Measurements from ENCODE around the gene HOXB4. TPM values are rescaled to one million over a fixed set of nuclear protein-coding genes. Genes with fewer than 3 reads are reported as not detected.

HOXB4 gene
- total RNA-seq, result 6.6 and 6.9 TPM in 2 replicates

DNA sequence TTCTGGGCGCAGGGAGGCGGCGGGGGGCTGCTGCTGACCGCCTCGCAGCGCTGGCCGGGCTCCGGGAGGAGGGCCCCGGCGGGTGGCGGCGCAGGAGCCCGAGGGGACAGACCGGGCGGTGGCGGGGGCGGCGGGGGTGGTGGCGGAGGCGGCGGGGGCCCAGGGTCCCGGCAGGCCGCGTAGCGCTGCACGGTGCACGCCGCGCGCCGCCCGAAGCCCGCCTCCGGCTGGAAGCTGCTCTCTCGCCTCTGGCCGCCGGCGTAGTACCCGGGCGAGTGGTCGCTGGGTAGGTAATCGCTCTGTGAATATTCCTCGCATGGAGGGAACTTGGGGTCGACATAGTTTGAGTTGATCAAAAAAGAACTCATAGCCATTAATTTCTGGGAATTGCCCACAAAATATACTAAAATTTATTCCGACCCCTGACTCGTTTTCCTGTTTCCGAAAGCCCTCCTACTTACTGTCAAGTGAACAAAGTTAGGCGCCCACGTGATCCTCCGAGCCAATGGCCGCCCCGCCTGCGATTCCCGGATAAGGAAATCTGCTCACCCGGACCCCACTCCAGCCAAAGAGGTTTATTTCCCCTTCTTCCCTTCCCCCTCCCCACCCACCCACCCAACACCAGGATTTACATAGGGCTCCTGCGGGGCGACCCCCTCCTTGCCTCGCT is at the start of gene HOXB4:
HOXB4 (minus strand) TSS at position 405 of the 670 bp plus-strand sequence; CDS start at position 374, 31 bp downstream.
- intact Hi-C loops (cut with micrococcal nuclease), result loop anchor here (2.0 kb wide), 2 partner anchors 35 to 67 kb away; no protein-coding TSS in a partner anchor

DNA sequence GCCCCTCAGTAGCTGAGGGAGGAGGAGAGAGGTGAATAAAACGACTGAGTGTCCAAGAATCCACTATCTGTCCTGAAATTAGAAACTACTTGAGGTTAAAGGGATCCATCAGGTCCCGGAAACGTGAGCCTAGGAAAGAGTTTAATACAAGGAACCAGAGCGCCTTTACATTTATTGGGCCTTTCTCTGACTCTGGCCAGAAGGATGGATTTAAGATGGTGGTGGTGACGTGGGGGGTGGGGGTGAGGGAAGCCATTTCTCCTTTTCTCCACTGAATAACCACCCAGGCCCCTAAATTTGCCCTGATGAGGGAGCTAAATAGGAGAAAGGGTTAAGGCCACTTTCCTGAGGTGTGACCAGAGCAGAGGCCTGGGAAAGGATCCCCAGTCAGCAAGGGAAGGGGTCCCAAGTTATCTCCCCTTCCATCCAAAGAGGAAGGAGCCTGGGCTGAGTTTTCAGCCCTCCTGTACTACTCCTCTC is 49.0 kb upstream of the HOXB4 start:
- intact Hi-C loops (cut with micrococcal nuclease), result no loop called here

DNA sequence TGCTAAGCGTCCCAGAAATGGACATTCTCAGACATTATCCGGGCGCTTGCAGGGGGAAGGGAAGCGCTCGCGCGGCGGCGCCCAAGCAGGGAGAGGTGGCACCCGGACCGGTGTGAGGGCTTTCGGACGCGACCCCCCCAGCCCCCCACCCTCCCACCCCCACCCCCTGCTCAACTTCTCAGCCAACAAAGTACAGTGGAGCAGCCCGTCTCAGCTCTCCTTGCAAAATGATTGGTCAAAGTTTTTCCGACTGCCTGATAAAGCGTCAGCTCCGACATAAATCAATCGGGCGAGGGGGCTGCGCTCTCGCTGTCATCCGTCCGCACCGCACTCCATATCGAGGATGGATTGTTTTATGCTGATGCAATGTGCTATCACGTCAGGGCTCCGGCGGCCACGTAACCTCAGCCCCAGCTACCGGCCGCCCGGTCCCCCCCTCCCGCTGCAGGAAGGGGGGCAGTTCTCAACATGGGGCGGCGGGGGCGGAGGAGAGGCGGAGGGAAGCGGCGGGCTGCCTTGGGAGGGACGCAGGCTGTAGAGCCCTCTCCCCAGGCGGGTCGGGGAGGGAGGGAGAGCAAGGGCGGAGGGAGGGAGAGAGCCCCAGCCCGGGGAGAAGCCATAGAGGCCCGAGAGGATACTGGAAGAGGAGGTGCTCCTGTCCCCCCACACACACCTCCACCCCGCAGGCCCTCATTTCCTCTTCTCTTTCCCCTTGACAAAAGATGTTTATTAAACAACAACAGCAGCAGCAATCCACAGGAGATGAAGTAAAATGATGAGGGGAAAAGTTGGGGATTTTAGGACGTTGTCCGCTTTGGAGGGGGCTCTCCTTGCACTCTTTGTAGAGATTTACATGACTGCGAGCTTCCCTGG is 48.3 kb upstream of the HOXB4 start, which contains the start of gene HOXB9:
HOXB9 (minus strand) TSS at position 114 of the 873 bp plus-strand sequence; CDS start at position 25, 89 bp downstream.
- intact Hi-C loops (cut with micrococcal nuclease), result no loop called here

DNA sequence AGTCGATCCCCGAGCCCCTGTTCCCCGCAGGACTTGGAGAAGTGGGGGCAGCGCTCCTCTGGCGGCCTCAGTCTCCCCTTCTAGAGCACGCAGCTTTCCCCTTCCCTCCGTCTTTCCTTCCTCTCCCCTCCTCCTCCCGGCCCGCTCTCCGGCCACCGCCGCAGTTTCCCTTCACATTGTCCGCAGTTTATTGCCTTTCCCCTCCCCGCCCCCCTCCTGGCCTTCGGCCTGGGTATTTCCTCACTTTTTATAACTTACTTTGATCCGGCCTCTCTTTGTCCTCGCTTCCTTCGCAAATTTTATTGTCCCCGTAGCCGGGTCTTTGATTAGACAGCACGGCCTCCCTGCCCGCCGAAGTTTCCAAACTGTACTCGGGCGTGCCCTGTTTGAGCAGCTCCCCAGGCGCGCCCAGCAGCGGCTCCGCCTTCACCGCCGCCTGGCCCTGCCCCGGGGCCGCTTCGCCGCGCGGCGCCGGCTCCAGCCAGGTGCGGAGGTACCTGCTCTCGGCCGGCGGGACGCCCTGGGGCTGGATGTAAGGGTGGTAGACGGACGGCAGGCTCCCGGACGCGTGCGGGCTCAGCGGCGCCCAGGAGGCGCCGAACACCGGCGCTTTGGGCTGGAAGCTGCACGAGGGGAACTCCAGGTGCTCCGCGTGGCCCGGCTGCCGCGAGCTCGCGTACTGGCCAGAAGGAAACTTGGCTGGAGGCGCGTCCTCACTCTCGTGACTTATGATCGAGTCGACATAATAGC is 47.5 kb upstream of the HOXB4 start:
- intact Hi-C loops (cut with micrococcal nuclease), result no loop called here

DNA sequence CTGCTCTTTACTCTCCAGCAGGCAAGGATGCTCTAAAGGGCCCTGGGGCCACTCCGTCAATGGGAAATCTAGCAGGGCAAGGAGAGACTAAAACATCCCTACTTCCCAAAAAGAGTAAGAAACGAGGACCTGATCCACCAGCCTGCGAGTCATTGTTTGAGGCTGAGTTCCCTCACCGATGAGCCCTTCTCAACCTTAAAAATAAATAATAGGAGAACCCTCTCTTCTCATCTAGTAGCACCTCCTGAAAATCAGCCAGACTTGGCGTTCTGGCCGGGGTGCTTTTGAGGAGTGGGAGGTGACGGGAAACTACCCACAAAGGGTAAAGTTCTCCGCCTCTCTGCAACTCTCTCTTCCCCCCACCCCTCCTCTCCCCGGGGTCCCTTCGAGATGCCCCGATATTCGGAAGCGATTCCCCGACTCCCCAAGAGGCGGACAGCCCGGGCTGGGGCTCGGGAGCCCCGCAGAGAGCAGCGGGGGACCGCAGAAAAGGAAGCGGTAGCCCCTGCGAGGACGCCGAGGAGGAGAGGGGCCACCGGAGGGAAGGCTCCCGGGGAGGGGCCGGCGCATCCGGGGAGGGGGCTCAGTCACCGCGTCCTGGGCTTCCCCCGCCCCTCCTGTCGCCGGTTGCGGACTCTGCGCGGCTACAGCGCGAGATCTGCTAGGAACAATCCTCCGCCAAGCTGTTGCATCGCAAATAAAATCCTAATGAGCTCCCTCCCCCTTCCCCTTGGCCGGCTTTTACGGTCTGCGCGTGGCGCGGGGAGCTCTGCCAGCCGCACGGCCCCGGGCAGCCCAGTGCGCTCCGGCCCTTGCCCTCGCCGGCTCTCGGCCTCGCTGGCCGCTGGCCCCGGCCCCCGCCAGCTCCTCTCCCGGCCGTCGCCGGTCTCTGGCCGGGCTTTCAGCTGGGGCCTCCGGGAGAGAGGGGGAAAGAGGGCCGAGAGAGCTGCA is 46.7 kb upstream of the HOXB4 start:
- intact Hi-C loops (cut with micrococcal nuclease), result no loop called here

DNA sequence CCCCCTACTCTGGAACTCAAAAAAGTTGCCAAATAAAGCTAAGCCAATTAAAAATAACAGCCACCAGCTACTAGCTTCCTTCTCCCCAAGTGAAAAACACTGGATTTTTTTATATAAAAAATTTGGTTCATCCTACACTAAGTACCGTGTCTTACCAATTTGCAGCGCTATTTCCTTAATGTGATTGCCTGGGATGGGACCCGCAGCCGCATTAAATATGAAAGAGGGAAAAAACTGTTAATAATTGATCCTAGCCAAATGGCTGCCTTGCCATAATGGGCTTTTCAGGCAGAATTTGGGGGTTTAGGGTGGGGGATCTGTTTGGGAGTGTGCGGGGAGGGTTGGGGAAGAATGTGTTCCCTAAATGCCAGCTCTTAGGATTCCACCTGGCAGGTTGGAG is 46.0 kb upstream of the HOXB4 start:
- intact Hi-C loops (cut with micrococcal nuclease), result no loop called here

DNA sequence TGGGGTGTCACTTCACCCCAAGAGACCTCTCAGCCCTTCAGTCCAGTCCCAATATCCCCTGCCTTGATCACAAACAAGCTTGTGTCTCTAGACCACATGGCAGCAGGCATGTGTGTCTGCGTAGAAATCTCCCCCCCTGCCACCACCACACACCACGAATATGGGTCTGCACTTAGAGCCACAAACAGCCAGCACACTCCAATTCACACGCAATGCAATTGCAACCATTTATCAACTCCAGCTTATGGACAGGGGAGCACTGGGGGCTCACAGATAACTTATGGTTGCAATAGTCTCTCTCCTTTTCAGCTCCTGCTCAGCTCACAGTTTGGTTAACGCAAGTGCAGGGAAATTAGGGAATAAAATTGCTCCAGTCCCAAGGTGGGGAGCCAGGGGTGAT is 45.4 kb upstream of the HOXB4 start:
- intact Hi-C loops (cut with micrococcal nuclease), result no loop called here

DNA sequence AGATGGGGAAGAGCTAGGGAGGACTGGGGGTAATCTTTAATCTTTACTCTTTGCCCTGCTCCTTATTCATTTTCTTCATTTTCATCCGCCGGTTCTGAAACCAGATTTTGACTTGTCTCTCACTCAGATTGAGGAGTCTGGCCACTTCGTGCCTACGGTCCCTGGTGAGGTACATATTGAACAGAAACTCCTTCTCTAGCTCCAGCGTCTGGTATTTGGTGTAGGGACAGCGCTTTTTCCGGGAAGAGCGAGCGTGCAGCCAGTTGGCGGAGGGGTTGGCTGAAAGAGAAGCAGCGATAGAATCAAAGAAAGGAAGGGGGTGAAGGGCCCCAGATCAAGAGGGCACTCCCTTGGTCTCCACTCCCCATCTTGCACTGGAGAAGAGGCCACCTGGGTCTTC is 44.7 kb upstream of the HOXB4 start:
- intact Hi-C loops (cut with micrococcal nuclease), result no loop called here

DNA sequence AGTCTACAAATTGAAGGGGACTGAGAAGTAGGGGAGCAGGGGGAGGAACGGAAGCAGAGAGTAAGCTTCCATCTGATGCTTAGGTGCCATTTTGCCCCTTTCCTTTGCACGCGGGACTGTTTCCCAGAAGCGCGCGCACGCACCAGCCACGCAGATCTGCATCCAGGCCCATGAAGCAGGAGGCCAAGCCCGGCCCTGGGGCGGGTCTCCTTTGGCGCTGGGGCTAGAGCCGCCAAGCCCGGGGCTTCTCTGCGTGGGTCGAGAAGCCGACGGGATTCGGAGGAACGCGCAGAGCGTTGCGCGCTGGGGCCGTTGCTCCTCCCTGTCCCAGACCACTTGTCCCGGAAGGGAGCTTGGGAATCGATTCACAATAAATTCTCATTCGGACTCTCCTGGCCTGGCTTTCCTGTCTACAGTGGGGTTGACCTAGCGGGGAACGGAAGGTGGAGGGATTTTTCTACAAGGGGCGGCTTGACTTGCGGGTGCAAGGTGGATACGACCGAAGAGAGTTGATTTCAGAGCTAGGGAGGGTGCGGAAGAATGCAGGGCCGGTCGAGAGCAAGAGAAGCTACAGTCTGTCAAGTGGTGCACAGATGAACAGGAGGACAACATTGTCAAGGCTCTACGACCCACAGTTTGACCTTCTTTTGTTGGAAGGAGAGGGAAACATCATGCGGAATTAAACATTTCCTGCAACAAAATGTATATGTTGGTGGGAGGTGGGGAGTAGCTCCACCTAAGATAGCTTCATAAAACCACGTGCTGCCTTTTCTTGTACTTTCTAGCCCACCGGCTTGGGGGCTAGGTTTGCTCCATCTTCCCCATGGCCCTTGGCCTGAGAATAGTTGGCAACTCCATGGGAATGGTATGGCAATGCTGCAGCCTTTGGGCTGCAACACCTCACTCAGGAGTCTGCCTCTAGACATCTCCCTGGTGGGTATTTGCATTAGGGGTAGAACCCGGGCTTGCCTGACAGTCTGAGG is 43.6 kb upstream of the HOXB4 start:
- intact Hi-C loops (cut with micrococcal nuclease), result no loop called here

DNA sequence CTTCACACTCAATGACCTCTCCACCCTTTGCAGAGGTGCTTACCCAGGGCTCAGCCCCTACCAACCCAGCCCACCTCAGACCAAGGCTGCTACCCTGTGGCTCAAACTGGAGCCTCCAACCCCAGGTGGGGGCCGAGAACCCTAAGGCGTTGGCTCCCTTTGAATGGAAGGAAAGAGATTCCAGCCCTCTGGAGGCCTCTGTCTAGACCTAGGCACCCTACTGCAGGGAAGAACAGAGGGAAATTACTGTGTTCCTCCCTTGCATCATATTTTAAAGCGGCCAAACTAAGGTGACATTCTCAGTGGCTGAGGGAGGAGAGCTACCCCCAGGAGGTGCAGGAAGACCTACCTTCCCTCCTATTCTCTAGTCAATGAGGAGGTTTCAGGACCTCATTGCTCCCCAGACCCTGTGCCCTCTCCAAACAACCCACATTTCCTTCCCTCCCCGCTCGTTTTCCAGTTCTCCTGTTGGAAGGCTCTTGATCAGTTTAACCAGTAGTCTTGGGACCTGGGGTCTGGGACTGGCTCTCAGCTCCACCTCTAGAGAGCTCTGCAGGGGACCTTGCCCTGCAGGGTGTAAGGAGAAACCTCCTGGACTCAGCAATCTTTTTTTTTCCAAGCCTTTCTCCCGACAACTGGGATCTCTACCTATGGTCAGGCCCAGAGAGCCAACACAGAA is 42.5 kb upstream of the HOXB4 start:
- intact Hi-C loops (cut with micrococcal nuclease), result no loop called here

DNA sequence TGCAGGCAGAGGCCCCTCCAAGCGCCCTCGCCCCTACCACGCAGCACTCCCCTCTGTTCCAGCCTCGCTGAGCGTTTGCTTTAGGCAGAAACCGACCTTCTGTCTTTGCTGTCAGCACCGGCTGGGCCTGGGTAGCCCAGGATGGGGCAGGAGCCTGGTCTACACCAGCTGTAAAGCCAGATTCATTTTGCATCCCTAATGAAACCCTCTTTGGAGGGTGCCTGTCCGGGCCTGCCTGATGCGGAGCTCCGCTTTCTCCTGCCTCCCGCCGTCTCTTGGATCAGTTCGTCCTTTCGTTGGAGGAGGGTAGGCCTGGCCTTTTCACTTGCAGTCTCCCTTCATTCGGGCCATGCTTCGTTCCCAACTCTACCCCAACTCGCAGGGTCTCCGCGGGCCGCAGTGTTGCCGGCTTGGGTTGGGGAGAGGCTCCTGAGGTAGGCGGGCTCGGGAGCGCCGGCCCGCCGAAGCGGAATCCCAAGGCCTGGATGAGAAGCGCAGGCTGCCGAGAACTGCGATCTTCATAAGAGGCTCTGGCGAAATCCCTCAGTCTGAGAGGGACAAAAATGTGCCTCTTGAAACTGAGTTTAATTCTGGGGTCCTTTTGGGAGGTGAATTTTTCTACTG is 41.8 kb upstream of the HOXB4 start:
- intact Hi-C loops (cut with micrococcal nuclease), result loop anchor here (5.0 to 10.0 kb wide), 2 partner anchors 375 to 538 kb away; partner anchors contain the start of gene IGF2BP1

DNA sequence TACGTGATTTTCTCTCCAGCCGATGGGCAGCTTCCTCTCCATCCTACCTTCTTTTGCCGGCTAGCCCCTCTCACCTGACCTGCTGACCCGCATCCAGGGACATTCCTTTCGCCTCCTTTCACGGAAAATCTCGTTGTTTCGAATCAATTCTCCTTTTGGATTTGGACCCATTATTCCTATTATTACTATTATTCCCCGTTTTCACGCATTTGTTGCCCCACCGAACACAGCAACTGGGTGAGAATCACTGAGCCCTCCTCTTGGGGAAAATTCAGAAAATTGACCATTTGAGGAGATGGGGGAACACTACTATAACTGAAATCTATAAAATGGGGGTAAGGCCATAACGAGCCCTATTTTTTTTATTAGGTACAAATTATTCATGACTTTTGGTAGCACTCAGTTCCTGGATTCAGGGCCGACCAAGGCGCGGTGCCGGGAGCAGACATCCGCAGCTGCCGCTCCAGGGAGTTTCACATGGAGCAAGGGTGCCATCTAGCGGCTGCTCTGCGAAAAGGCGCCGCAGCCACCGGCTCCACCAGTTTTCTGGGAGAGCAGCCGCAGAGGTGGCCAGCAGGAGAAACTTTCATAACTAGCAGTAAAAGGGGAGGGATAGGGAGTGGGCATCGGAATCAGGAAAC is 40.2 kb upstream of the HOXB4 start:
- intact Hi-C loops (cut with micrococcal nuclease), result loop anchor here (1.0 to 10.0 kb wide), 3 partner anchors 376 to 593 kb away; partner anchors contain the start of gene IGF2BP1

DNA sequence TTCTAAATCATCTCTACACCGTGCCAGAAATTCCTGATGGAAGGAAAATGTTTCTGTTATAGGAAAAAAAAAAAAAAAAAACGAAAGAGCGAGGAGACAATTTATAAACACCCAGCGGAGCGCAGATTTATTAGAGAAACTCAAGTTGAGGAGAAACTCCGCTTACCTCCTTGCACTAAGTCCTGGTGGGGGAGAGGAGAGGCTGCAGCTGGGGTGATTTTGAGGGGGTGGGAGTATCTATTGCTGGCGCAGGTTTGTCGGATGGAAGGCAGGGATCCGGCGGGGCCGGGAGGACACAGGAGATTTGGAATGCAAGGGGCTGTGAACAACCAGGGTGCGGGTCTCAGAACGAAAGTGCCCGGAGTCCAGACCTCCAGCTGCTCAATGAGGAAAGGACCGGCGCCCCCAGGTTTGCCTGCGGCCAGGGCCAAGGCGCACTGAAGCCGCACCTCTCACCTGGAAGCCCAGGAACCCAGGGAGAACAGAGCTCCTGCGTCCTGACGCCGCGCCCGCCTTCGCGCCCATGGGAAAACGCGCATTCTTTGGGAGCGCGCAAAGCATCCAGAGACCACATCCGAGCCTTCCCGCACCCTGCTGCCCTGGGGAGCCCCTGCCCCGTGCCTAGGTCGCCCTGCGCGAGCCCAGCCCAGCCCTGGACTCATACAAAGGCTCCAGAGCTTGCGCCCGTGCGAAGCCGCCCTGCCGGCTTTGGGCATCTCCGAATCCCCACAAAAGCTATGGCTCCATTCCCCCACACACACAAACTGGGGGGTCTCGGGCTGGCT is 39.5 kb upstream of the HOXB4 start:
- intact Hi-C loops (cut with micrococcal nuclease), result loop anchor here (1.0 to 10.0 kb wide), 3 partner anchors 377 to 592 kb away; partner anchors contain the start of gene IGF2BP1

DNA sequence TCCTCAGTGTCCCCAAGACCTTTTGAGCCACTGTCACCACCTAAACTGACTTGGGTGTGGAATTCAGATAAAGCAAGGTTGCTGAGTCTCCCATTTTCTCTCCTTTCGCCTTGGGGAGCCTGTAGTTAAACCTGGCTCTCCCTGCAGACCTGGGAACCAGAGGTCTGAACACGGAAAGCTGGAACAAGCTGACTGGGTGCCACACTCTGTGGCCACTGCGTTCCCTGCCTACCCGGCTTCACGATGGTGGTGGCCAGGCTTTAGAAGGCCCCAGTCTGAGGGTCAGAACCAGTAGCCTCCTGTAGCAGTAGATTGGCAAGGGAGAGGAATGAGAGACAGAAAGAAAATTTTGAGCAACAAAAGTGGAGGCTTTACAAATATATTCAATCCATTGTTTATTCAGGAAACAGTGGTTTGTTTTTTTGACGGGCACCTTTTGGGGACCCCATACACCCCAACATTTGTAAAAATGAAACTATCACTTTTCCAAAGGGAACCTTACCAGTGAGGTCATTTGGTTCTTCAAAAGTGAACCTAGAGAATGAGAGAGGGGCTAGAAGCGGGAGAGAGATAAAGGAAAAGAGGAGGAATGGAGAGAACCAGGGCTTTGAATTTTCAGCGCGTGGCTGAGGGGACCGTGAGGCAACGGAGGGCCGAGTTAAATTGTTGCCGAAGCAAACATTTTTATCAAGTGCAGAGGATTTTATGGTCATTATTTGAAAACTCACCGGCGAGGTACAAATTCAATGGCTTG is 38.7 kb upstream of the HOXB4 start:
- intact Hi-C loops (cut with micrococcal nuclease), result loop anchor here (5.0 to 10.0 kb wide), 2 partner anchors 378 to 535 kb away; partner anchors contain the start of gene IGF2BP1

DNA sequence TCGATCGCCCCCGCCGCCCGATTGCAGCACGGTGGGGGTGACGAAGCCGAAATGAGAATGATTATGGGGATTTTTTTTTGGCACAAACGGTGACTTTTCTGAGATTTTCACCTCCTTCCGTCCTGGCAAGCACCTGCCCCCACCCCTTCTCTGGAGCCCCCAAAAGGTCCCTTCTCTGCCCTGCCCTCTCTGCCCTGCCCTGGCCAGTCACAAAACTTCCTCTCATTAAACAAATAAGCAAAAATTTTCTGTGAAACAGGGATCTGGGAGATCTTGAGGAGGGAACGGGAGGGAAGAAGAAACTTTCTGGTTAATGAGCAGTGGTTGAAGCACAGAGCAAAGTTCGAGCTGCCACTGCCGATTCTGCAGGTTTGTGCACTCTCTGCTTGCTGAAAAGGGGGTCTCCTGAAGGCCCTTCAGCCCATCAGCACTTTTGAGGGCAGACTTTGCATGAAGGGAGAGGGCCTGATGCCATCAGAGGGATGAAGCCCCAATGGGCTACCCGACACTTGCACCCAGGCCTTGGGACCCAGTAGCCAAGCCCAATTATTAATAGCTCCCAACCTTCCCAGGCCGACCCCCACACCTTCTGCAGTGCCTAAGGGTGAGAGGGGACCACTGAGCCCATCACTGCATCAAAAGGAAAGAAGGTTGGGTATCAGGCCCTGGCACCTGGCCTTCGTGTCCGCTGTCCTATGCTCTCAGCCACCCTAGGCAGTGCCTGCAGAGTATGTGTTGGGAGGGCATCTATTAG is 38.0 kb upstream of the HOXB4 start:
- intact Hi-C loops (cut with micrococcal nuclease), result loop anchor here (5.0 to 10.0 kb wide), 2 partner anchors 379 to 534 kb away; partner anchors contain the start of gene IGF2BP1
